ENCODE results near the gene ZNF688.

The ZNF688 gene

DNA sequence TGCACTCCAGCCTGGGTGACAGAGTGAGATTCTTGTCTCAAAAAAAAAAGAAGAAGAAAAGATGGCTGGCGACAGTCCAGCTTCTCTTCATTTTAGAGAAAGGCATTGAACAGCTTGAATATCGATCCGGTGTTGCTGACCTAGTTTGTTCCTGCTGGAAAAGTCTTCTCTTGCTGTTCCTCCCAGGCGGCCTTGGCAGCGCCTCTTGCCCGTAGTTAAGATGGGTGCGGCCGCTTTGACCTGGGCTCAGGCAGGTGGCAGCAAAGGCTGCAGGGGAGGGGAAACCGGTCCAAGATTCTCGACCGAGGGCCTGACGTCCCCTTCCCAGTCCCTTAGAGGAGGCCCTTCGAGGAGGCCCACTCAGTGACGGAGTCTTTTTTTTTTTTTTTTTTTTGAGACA lies 9.5 kb downstream of the ZNF688 start:
- Histone ChIP-seq H3K27ac (replicated peaks) (no peak overlapping the region), H3K4me3 (replicated peaks; ENCODE audit: insufficient read depth, low read length) (no peak overlapping the region), H3K27me3 (ENCODE audit: insufficient read depth, poor library complexity, severe bottlenecking) (no peaks in the 10 kb centered on the region)
- TF ChIP-seq GABPA (IDR thresholded peaks at IDR 0.05; ENCODE audit: low read depth) (no peak), SPI1 (IDR thresholded peaks at IDR 0.05; ENCODE audit: borderline replicate concordance, low read depth) (no peak), POLR2AphosphoS5 (IDR thresholded peaks at IDR 0.05; ENCODE audit: low read depth) (no peak)
- TF ChIP-seq, protein P1, sequence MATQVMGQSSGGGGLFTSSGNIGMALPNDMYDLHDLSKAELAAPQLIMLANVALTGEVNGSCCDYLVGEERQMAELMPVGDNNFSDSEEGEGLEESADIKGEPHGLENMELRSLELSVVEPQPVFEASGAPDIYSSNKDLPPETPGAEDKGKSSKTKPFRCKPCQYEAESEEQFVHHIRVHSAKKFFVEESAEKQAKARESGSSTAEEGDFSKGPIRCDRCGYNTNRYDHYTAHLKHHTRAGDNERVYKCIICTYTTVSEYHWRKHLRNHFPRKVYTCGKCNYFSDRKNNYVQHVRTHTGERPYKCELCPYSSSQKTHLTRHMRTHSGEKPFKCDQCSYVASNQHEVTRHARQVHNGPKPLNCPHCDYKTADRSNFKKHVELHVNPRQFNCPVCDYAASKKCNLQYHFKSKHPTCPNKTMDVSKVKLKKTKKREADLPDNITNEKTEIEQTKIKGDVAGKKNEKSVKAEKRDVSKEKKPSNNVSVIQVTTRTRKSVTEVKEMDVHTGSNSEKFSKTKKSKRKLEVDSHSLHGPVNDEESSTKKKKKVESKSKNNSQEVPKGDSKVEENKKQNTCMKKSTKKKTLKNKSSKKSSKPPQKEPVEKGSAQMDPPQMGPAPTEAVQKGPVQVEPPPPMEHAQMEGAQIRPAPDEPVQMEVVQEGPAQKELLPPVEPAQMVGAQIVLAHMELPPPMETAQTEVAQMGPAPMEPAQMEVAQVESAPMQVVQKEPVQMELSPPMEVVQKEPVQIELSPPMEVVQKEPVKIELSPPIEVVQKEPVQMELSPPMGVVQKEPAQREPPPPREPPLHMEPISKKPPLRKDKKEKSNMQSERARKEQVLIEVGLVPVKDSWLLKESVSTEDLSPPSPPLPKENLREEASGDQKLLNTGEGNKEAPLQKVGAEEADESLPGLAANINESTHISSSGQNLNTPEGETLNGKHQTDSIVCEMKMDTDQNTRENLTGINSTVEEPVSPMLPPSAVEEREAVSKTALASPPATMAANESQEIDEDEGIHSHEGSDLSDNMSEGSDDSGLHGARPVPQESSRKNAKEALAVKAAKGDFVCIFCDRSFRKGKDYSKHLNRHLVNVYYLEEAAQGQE (IDR thresholded peaks at IDR 0.05; ENCODE audit: insufficient replicate concordance, low read depth): no peak
- TF ChIP-seq, protein P2, sequence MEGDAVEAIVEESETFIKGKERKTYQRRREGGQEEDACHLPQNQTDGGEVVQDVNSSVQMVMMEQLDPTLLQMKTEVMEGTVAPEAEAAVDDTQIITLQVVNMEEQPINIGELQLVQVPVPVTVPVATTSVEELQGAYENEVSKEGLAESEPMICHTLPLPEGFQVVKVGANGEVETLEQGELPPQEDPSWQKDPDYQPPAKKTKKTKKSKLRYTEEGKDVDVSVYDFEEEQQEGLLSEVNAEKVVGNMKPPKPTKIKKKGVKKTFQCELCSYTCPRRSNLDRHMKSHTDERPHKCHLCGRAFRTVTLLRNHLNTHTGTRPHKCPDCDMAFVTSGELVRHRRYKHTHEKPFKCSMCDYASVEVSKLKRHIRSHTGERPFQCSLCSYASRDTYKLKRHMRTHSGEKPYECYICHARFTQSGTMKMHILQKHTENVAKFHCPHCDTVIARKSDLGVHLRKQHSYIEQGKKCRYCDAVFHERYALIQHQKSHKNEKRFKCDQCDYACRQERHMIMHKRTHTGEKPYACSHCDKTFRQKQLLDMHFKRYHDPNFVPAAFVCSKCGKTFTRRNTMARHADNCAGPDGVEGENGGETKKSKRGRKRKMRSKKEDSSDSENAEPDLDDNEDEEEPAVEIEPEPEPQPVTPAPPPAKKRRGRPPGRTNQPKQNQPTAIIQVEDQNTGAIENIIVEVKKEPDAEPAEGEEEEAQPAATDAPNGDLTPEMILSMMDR (IDR thresholded peaks at IDR 0.05; ENCODE audit: insufficient read depth, low read length): no peak
- DNase-seq (ENCODE audit: low read depth in 1 of 2, low spot score in 1 of 2): no peak

DNA sequence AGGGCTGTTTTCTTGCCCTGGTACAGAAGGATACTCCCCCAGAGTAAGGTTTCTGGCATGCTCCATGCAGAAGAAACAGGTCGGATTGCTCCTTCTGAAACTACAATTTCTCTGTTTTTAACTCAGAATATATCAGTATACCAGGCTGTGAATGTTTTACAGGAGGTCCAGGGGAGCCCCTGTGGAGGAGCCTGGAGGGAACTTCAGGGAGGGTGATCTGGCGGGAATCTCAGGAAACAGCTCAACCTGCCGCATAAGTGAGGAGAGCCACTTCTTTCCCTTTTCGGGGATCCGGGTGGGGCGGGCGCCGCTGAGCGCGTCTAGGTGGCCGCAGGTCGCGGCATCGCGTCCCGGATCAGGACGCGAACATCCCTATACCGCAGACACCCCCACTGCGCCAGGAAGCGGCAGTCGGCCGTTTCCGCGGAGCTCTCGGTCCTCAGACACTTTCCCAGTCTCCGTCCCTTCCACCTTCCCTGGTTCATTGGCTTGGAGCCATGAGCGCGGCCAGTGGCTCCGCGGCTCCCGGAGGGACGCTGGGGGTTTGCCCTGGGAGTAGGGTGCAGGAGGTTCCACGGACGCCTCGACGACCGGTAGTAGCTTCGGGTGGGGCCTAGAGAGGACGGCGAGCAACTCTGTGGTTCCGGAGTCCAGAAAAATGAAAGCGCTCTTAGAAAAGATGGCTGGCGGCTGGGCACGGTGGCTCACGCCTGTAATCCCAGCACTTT lies 10.3 kb downstream of the ZNF688 start:
- H3K27ac ChIP-seq (replicated peaks): no peak overlapping the region
- H3K27me3 ChIP-seq (ENCODE audit: insufficient read depth, poor library complexity, severe bottlenecking): no peaks in the 10 kb centered on the region
- no peak for TF ChIP-seq GABPA (IDR thresholded peaks at IDR 0.05; ENCODE audit: low read depth)
- TF ChIP-seq SPI1 (IDR thresholded peaks at IDR 0.05; ENCODE audit: borderline replicate concordance, low read depth): no peak
- TF ChIP-seq POLR2AphosphoS5 (IDR thresholded peaks at IDR 0.05; ENCODE audit: low read depth): no peak
- TF ChIP-seq, protein P1 (IDR thresholded peaks at IDR 0.05; ENCODE audit: insufficient replicate concordance, low read depth): no peak
- TF ChIP-seq, protein P2 (IDR thresholded peaks at IDR 0.05; ENCODE audit: insufficient read depth, low read length): no peak
- DNase-seq (ENCODE audit: low read depth in 1 of 2, low spot score in 1 of 2): no peak
- no peak overlapping the region for H3K4me3 ChIP-seq (replicated peaks; ENCODE audit: insufficient read depth, low read length)

DNA sequence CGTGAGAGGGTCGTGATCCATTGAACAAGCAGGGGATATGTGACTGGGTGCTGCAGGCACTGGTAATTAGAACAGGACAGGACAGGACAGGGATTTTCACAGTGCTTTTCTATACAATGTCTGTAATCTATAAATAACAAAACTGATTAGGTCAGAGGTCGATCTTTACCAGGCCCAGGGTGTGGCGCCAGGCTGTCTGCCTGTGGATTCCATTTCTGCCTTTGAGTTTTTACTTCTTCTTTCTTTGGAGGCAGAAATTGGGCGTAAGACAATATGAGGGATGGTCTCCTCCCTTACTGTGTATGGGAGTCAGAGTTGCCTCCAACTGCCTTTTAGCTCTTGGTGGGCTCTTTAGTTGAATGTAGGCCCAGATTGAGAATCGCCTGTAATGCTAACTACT lies 11.8 kb downstream of the ZNF688 start:
- Histone ChIP-seq H3K27me3 (ENCODE audit: insufficient read depth, poor library complexity, severe bottlenecking) (no peaks in the 10 kb centered on the region), H3K4me3 (replicated peaks; ENCODE audit: insufficient read depth, low read length) (no peak overlapping the region), H3K27ac (replicated peaks) (no peak overlapping the region)
- TF ChIP-seq, protein P1 (IDR thresholded peaks at IDR 0.05; ENCODE audit: insufficient replicate concordance, low read depth): no peak
- TF ChIP-seq POLR2AphosphoS5 (IDR thresholded peaks at IDR 0.05; ENCODE audit: low read depth) (no peak), GABPA (IDR thresholded peaks at IDR 0.05; ENCODE audit: low read depth) (no peak), SPI1 (IDR thresholded peaks at IDR 0.05; ENCODE audit: borderline replicate concordance, low read depth) (no peak)
- TF ChIP-seq, protein P2 (IDR thresholded peaks at IDR 0.05; ENCODE audit: insufficient read depth, low read length): no peak
- no peak for DNase-seq (ENCODE audit: low read depth in 1 of 2, low spot score in 1 of 2)
